ENCODE results near the gene LPCAT1.

- TF ChIP-seq CTCF (IDR thresholded peaks at IDR 0.05) (no peak), EZH2 (IDR thresholded peaks at IDR 0.05) (no peak)
Measured at GRCh38 chr5:1558944-1559343, 35.2 kb upstream of the LPCAT1 start.

Measured in neural progenitor cell (in vitro differentiated cells).